Prostate gland (tissue), 2 donors: Measurements from ENCODE around the gene UNC79. TPM values are rescaled to one million over a fixed set of nuclear protein-coding genes. Genes with fewer than 3 reads are reported as not detected.

Experiments used
- DNase-seq: peaks from one replicate; pipeline ENCODE4 v3.0.0-alpha.2; 2019; ENCODE audit warnings: low spot score
- H3K27ac ChIP-seq, 2 donors: fragments of 200-600 bp; sonication (generic); 2 replicates each; pipeline ENCODE4 v1.5.1; 2017 to 2019
- H3K27me3 ChIP-seq: fragments of 200-600 bp; sonication (generic); replicated peaks from 2 replicates; pipeline ENCODE4 v1.5.1; 2019; ENCODE audit not compliant: insufficient read depth
- H3K36me3 ChIP-seq, 2 donors: fragments of 200-600 bp; sonication (generic); 1 replicate in 1 of 2; 2 replicates in 1 of 2; pipeline versions ENCODE4 v1.5.1 to v1.8.1; 2017 to 2019
- H3K4me1 ChIP-seq: fragments of 200-600 bp; sonication (generic); replicated peaks from 2 replicates; pipeline ENCODE4 v1.5.1; 2019
- H3K4me3 ChIP-seq, 2 donors: fragments of 200-600 bp; sonication (generic); 2 replicates each; pipeline ENCODE4 v1.5.1; 2017 to 2019
- H3K9me3 ChIP-seq: fragments of 200-600 bp; sonication (generic); 2 replicates; pipeline ENCODE4 v1.5.1; 2017
- POLR2A ChIP-seq: fragments of 450-650 bp; IDR thresholded peaks from one replicate; pipeline ENCODE4 v1.6.1; 2016; ENCODE audit warnings: antibody characterized with exemption, mild to moderate bottlenecking
- POLR2AphosphoS5 ChIP-seq: sonication (generic); formaldehyde crosslinking; IDR thresholded peaks from one replicate; pipeline ENCODE4 v1.6.1; 2017; ENCODE audit warnings: antibody characterized with exemption
- WGBS: methylation state at CpG from one replicate; pipeline ENCODE4 v1.1.5; 2018; 5-methylcytosine and 5-hydroxymethylcytosine counted together
- intact Hi-C: fragments of 100-400 bp; cut with DNase I; formaldehyde crosslinking; loops from one replicate; pipeline ENCODE4 v1.14.2; 2022
- total RNA-seq, 2 donors: library from RNA; depleted of rRNA; stranded (reverse); fragments of >200 nt; gene quantifications; one replicate each; pipeline ENCODE4 v1.1.0, GENCODE V29; 2016
- TF ChIP-seq, protein P1 (sequence below), 4 experiments: fragments of 200-600 bp in 2 of 4; fragments of 450-650 bp in 2 of 4; sonication (generic) in 2 of 4; IDR thresholded peaks; 1 replicate in 3 of 4; 2 replicates in 1 of 4; pipeline ENCODE4 v1.5.1; 2016 to 2019; ENCODE audit warnings: antibody characterized with exemption in 4 of 4, mild to moderate bottlenecking in 2 of 4, moderate library complexity in 2 of 4

Gene UNC79
- total RNA-seq, 2 donors from 2014 or later, result 0.32 to 1.0 TPM

DNA sequence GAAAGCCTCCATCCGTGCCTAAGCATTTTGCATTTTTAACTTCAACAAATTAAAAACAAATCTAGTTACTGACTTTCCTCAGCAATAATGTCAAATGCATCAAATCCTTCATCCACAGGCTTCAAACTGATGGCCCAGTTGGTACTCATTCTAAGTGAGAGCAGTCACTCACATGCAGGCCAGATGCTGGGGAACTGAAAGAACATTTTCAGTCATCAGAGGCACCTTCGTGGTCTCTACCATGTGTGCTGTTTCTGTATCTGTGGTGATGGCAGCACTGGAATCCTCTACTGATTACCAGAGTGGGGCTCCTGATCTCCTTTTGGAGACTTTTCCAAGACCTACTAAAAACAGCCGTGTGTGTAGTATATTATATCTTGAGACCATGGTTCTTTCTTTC lies 212.4 kb downstream of the UNC79 start:
- no peak overlapping the region for H3K4me3 ChIP-seq
- WGBS, result 63% methylated on average over 3 of the region's 3 CpGs
- TF ChIP-seq, protein P1, sequence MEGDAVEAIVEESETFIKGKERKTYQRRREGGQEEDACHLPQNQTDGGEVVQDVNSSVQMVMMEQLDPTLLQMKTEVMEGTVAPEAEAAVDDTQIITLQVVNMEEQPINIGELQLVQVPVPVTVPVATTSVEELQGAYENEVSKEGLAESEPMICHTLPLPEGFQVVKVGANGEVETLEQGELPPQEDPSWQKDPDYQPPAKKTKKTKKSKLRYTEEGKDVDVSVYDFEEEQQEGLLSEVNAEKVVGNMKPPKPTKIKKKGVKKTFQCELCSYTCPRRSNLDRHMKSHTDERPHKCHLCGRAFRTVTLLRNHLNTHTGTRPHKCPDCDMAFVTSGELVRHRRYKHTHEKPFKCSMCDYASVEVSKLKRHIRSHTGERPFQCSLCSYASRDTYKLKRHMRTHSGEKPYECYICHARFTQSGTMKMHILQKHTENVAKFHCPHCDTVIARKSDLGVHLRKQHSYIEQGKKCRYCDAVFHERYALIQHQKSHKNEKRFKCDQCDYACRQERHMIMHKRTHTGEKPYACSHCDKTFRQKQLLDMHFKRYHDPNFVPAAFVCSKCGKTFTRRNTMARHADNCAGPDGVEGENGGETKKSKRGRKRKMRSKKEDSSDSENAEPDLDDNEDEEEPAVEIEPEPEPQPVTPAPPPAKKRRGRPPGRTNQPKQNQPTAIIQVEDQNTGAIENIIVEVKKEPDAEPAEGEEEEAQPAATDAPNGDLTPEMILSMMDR (IDR thresholded peaks at IDR 0.05), result no peak
- TF ChIP-seq POLR2AphosphoS5 (no peak), POLR2A (no peak)
- H3K4me1 ChIP-seq, result no peaks in the 10 kb centered on the region
- H3K27me3 ChIP-seq, result no peaks in the 10 kb centered on the region
- intact Hi-C loops, result no loop called here
- H3K9me3 ChIP-seq, result no peaks in the 10 kb centered on the region
- H3K36me3 ChIP-seq, result no peaks in the 10 kb centered on the region
- no peak overlapping the region for H3K27ac ChIP-seq
- no peak for DNase-seq

DNA sequence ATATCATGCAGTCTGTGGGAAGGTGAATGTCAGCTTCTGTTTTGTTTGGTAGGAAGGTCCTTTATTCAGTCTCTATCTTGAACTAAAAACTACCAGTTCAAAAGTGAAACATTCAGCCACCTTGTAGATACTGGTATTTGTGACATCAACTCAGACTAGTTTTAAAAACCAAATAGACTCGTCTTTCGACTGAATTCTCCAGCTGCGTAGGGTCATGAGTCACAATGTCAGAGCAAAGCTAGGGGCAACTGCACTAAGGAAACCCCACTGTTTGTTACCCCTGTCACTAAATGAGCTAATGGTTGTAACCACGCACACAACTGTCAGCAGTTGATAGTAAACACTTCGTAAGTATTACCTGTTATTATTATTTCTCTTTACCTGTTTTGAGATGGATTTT lies 212.9 kb downstream of the UNC79 start:
- Histone ChIP-seq H3K4me3 (no peak overlapping the region), H3K9me3 (no peaks in the 10 kb centered on the region), H3K36me3 (no peaks in the 10 kb centered on the region), H3K27ac (no peak overlapping the region), H3K4me1 (no peaks in the 10 kb centered on the region), H3K27me3 (no peaks in the 10 kb centered on the region)
- DNase-seq, result no peak
- TF ChIP-seq POLR2A, result no peak
- TF ChIP-seq POLR2AphosphoS5, result no peak
- TF ChIP-seq, protein P1 (IDR thresholded peaks at IDR 0.05), result no peak
- 92% methylated on average over 5 of the region's 5 CpGs for WGBS
- intact Hi-C loops, result no loop called here

GRCh38 chr14:93645200-93645599 lies 214.5 kb downstream of the UNC79 start:
- WGBS, result 41% methylated on average over 3 of the region's 3 CpGs
- no peaks in the 10 kb centered on the region for H3K27me3 ChIP-seq
- H3K36me3 ChIP-seq, result no peaks in the 10 kb centered on the region
- intact Hi-C loops, result no loop called here
- no peak overlapping the region for H3K27ac ChIP-seq
- TF ChIP-seq, protein P1 (IDR thresholded peaks at IDR 0.05), result no peak
- TF ChIP-seq POLR2AphosphoS5, result no peak
- no peak for TF ChIP-seq POLR2A
- no peaks in the 10 kb centered on the region for H3K9me3 ChIP-seq
- DNase-seq, result no peak
- H3K4me3 ChIP-seq, result no peak overlapping the region
- no peaks in the 10 kb centered on the region for H3K4me1 ChIP-seq

DNA sequence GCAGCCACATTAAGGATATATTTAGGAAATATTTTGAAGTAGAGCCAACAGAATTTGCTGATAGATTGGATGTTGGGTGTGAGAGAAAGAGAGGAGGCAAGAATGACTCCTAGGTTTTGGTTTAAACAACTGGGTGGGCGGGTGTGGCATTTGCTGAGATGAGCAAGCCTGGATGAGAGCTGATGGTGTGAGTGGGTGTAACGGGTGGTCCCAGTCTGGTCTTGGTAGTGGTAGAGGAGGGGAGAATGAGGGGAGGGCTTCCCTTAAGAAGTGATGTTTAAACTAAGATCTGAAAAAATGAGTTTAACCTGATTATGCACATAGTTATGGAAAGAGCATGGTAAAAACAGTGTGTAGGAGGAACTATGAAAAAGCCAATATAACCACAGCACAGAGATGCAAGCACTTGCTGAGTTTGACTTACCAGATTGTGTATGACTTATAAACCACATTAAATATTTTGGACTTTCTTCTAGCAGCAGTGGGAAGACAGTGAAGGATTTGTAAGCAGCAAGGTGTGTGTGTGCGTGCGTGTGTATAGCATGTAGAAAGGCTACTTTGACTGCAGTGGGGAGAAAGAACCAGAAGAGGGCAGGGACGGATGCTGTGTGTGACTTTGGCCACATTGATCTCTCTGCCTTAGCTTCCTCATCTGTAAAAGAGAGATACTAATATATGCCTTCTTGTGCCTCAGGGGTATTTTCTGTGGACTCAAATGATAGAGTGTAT lies 217.9 kb downstream of the UNC79 start:
- Histone ChIP-seq H3K36me3 (no peaks in the 10 kb centered on the region), H3K9me3 (no peaks in the 10 kb centered on the region), H3K4me1 (no peaks in the 10 kb centered on the region), H3K27ac (no peak overlapping the region), H3K4me3 (no peak overlapping the region), H3K27me3 (no peaks in the 10 kb centered on the region)
- no peak for TF ChIP-seq POLR2A
- TF ChIP-seq, protein P1 (IDR thresholded peaks at IDR 0.05), result no peak
- no peak for TF ChIP-seq POLR2AphosphoS5
- intact Hi-C loops, result no loop called here
- 63% methylated on average over 5 of the region's 5 CpGs for WGBS
- no peak for DNase-seq

DNA sequence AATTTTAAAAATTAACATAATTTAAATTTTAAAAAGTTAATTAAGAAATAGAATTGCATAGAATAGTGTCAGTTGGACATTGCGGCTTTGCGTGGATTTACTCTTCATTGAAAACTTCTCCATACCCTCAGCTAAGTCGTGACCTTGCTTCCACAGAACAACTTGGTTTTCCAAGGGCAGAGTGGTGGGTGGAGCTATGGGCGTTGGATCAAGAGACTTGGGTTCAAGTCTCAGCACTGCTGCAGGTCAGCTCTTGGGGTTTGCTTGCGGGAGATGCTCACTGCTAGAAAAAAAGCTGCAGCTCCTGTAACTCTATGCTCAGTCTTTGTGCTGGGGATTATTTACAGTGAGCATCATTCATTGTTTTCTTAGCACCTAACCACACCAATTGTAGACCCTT lies 223.9 kb downstream of the UNC79 start:
- Histone ChIP-seq H3K4me1 (no peaks in the 10 kb centered on the region), H3K27me3 (no peaks in the 10 kb centered on the region), H3K4me3 (no peak overlapping the region), H3K27ac (no peak overlapping the region), H3K36me3 (no peaks in the 10 kb centered on the region), H3K9me3 (no peaks in the 10 kb centered on the region)
- WGBS, result 87% methylated on average over 5 of the region's 5 CpGs
- TF ChIP-seq POLR2A, result no peak
- TF ChIP-seq, protein P1 (IDR thresholded peaks at IDR 0.05), result no peak
- no peak for TF ChIP-seq POLR2AphosphoS5
- DNase-seq, result no peak
- intact Hi-C loops, result loop anchor here (10.0 kb wide), 1 partner anchor 340 kb away; the partner anchor contains the start of gene CCDC197
